H1 (cell line): ENCODE measurements around the gene FBXO21. TPM values are rescaled to one million over a fixed set of nuclear protein-coding genes. Genes with fewer than 3 reads are reported as not detected.

Source experiments
- CBX5 ChIP-seq: fragments of 300-800, 300-1000 bp; sonication (generic); IDR thresholded peaks from 2 replicates; pipeline ENCODE4 v1.7.1; 2016; ENCODE audit warnings: antibody characterized with exemption, low read length, low read depth
- CHD1 ChIP-seq: IDR thresholded peaks from 2 replicates; pipeline ENCODE4 v1.6.1; 2012; ENCODE audit warnings: low read depth, low read length, improper control_type of control experiment
- CHD7 ChIP-seq: fragments of 300-600 bp; sonication (generic); IDR thresholded peaks from 2 replicates; pipeline ENCODE4 v1.7.1; 2012; ENCODE audit warnings: low read length, moderate library complexity, mild to moderate bottlenecking, inconsistent platforms; ENCODE audit not compliant: insufficient replicate concordance
- HDAC2 ChIP-seq, 2 experiments: fragments of 300-600 bp in 1 of 2; sonication (generic) in 1 of 2; IDR thresholded peaks; 2 replicates each; pipeline ENCODE4 v1.6.1; 2011 to 2012; ENCODE audit warnings: low read depth in 2 of 2, low read length in 2 of 2, mild to moderate bottlenecking in 2 of 2, moderate library complexity in 2 of 2, borderline replicate concordance in 1 of 2, inconsistent platforms in 1 of 2
- JUND ChIP-seq: IDR thresholded peaks from 2 replicates; pipeline ENCODE4 v1.6.1; 2011; ENCODE audit warnings: mild to moderate bottlenecking, improper control_type of control experiment, low read length
- NRF1 ChIP-seq: IDR thresholded peaks from 2 replicates; pipeline ENCODE4 v1.6.1; 2011; ENCODE audit warnings: mild to moderate bottlenecking, low read depth, low read length, improper control_type of control experiment
- polyA plus RNA-seq, 7 experiments: library from polyadenylated mRNA; depleted of rRNA in 3 of 7; stranded (reverse) in 5 of 7; unstranded in 2 of 7; fragments of >200 nt in 5 of 7; fragments of 200-250 nt in 2 of 7; gene quantifications; 1 replicate in 5 of 7; 2 replicates in 1 of 7; 4 replicates in 1 of 7; pipeline versions ENCODE4 v1.2.1 to v1.2.3, GENCODE V29; 2011 to 2013; ENCODE audit warnings: missing spikeins in 2 of 7, mixed read lengths in 2 of 7
- total RNA-seq: library from RNA; stranded (reverse); fragmentation: NEBNext Ultra II Directional; extraction: Animal tissue kit (Norgen Biotek cat#: 25700); gene quantifications from 2 replicates; pipeline ENCODE4 v1.2.1, GENCODE V29; 2021

The FBXO21 gene
- total and polyA plus RNA-seq, 2 of the 8 experiments (the other 6 are each of a cell fraction or from before 2014, with no cell fraction given) = 57.0 to 80.6 TPM

DNA sequence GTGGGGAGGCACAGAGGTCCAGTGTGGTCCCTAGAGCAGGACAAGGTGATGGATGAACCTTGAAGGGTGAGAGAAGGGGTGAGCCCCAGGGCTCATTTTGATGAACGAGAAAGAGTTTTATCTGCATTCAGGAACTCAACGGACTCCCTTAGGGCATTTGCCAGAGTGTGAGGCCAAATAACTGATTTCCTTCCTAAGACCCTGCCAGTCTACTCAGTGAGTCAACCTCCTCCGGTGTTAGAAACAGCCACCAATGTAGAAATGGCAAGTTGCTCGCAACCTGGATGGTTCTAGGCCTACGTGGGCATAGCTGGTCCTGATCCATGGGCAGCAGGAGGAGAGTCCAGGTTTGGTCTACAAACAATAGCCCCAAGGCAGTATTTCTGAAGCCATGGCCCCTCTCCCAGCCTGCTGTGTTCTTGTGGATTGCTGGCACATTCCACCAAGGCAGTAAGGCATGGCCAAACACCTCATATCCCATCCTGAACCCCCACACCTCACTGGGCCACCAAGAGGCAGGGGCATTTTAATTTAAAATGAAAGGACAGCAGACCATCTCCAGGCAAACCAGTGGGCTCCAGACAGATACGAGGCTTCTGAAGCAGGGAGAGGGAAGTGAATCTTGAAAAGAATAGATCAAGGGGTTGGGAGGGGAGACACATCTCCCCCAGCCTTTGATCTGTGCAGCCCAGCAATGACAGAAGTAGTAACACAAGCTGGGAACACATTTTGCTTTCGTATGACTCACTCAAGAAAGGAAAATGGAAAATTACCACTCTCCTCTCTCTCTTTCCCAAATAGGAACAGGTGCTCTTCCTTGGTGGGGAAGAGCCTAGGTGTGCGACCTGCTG is 65.6 kb downstream of the FBXO21 start (continued):
- TF ChIP-seq CHD7 = no peak
- no peak for TF ChIP-seq CBX5
- no peak for TF ChIP-seq CHD1
- no peak for TF ChIP-seq NRF1
- TF ChIP-seq JUND = no peak
- TF ChIP-seq HDAC2 (IDR thresholded peaks at IDR 0.05; ENCODE audit: borderline replicate concordance in 1 of 2, low read depth in 2 of 2, low read length in 2 of 2) = no peak
